Endometrial microvascular endothelial cells (primary cell): ENCODE results near the gene YIPF2. TPM values are rescaled to one million over a fixed set of nuclear protein-coding genes. Genes with fewer than 3 reads are reported as not detected.

ENCODE experiments used
- in situ Hi-C: cut with HindIII; loops from 2 replicates; pipeline ENCODE4 v1.10.0; 2017; ENCODE audit warnings: low sequenced_read_pairs, low pct_unique_long_range_greater_than_20kb; ENCODE audit errors: inconsistent ontology term
- total RNA-seq: library from RNA; depleted of rRNA; stranded (reverse); fragments of >200 nt; gene quantifications from one replicate; pipeline ENCODE4 v1.2.3, GENCODE V29; 2015; ENCODE audit errors: inconsistent ontology term

YIPF2 gene
- total RNA-seq, 1 donor from 2014 or later, result 47.9 TPM

GRCh38 chr19:10887616-10888367, 40.6 kb downstream of the YIPF2 start:
- in situ Hi-C loops, result loop anchor here (25.0 kb wide), 1 partner anchor 150 kb away; no protein-coding TSS in a partner anchor

- in situ Hi-C loops, result loop anchor here (25.0 kb wide), 1 partner anchor 152 kb away; no protein-coding TSS in a partner anchor
These were observed 43.0 kb downstream of the YIPF2 start for GRCh38 chr19:10885201-10886169.

GRCh38 chr19:10884274-10884673, 44.2 kb downstream of the YIPF2 start:
- in situ Hi-C loops, result loop anchor here (25.0 kb wide), 1 partner anchor 153 kb away; no protein-coding TSS in a partner anchor

GRCh38 chr19:10882108-10882457, 46.4 kb downstream of the YIPF2 start:
- in situ Hi-C loops, result loop anchor here (25.0 kb wide), 1 partner anchor 155 kb away; no protein-coding TSS in a partner anchor

GRCh38 chr19:10881403-10882107, 46.9 kb downstream of the YIPF2 start:
- in situ Hi-C loops, result loop anchor here (25.0 kb wide), 1 partner anchor 156 kb away; no protein-coding TSS in a partner anchor

GRCh38 chr19:10878253-10878652, 50.2 kb downstream of the YIPF2 start:
- in situ Hi-C loops, result loop anchor here (25.0 kb wide), 1 partner anchor 159 kb away; no protein-coding TSS in a partner anchor

GRCh38 chr19:10877608-10878007, 50.8 kb downstream of the YIPF2 start:
- in situ Hi-C loops, result loop anchor here (25.0 kb wide), 1 partner anchor 160 kb away; no protein-coding TSS in a partner anchor

GRCh38 chr19:10876459-10877240, 51.8 kb downstream of the YIPF2 start:
- in situ Hi-C loops, result loop anchor here (25.0 kb wide), 1 partner anchor 161 kb away; no protein-coding TSS in a partner anchor

GRCh38 chr19:10874024-10874423, 54.4 kb downstream of the YIPF2 start:
- in situ Hi-C loops, result no loop called here

GRCh38 chr19:10872546-10873107, 55.8 kb downstream of the YIPF2 start:
- in situ Hi-C loops, result no loop called here

Other genes starting within 250 kb of the YIPF2 start
- gene QTRT1, start 227.2 kb downstream of the YIPF2 start, total RNA-seq, result 39.6 TPM
- 110 TPM for gene DNM2, start 210.6 kb downstream of the YIPF2 start, total RNA-seq
- gene TMED1, start 92.4 kb downstream of the YIPF2 start, total RNA-seq, result 52.4 TPM
- not detected for gene C19orf38, start 80.2 kb downstream of the YIPF2 start, total RNA-seq
- gene CARM1, start 57.1 kb downstream of the YIPF2 start, total RNA-seq, result 45.3 TPM
- gene TIMM29, start 172 bp upstream of the YIPF2 start, total RNA-seq, result 32.8 TPM
- gene SMARCA4, start 32.4 kb upstream of the YIPF2 start, total RNA-seq, result 113 TPM
- gene LDLR, start 160.8 kb upstream of the YIPF2 start, total RNA-seq, result 99.5 TPM
- 72.9 TPM for gene SPC24, start 227.1 kb upstream of the YIPF2 start, total RNA-seq